Measurements from ENCODE around the gene ZNRF1. TPM values are rescaled to one million over a fixed set of nuclear protein-coding genes. Genes with fewer than 3 reads are reported as not detected.
A peak's percentile ranks its signal among the peaks of the same experiment; 100 is the strongest.

Gene ZNRF1
- total and polyA plus RNA-seq, 2 of the 8 experiments (the other 6 are each of a cell fraction or from before 2014, with no cell fraction given), result 33.5 to 52.9 TPM

GRCh38 chr16:75110637-75111513, 112.1 kb downstream of the ZNRF1 start (continued):
- TF ChIP-seq ATF2 (IDR thresholded peaks at IDR 0.05; ENCODE audit: low read length) (peak; percentile 39; the same call in 1 of the 2 replicates), CTCF (IDR thresholded peaks at IDR 0.05; ENCODE audit: control extremely low read depth in 1 of 3, insufficient read depth in 1 of 3, low read depth in 1 of 3, low read length in 3 of 3) (peak; percentile 81 to 92 (median 92)), JUND (IDR thresholded peaks at IDR 0.05; ENCODE audit: low read length) (peak; percentile 16; the same call in 1 of the 2 replicates), NANOG (IDR thresholded peaks at IDR 0.05; ENCODE audit: insufficient read depth, low read depth, low read length, poor library complexity, severe bottlenecking) (no peak), CBX5 (IDR thresholded peaks at IDR 0.05; ENCODE audit: low read depth, low read length) (no peak), RAD21 (IDR thresholded peaks at IDR 0.05 in 1 of 2, conservative IDR thresholded peaks at IDR 0.05 in 1 of 2; ENCODE audit: low read depth in 2 of 2, low read length in 2 of 2) (peak; percentile 88 to 95), MAFK (IDR thresholded peaks at IDR 0.05; ENCODE audit: low read depth, low read length) (no peak), EP300 (IDR thresholded peaks at IDR 0.05; ENCODE audit: borderline replicate concordance in 1 of 2, low read depth in 2 of 2, low read length in 2 of 2) (no peak), BRCA1 (IDR thresholded peaks at IDR 0.05; ENCODE audit: low read depth, low read length) (no peak), TCF12 (IDR thresholded peaks at IDR 0.05; ENCODE audit: low read depth, low read length) (0 out of 2 replicates have a peak, but pooled peaks have one; percentile 38), CEBPB (IDR thresholded peaks at IDR 0.05; ENCODE audit: low read depth, low read length) (no peak), HDAC2 (IDR thresholded peaks at IDR 0.05; ENCODE audit: borderline replicate concordance in 1 of 2, low read depth in 2 of 2, low read length in 2 of 2) (peak in 1 of 2 experiments; percentile 46; a peak in 1 of 4 replicates), PHF8 (conservative IDR thresholded peaks at IDR 0.05; ENCODE audit: low read depth, low read length) (no peak), SP4 (IDR thresholded peaks at IDR 0.05; ENCODE audit: low read length) (no peak), JUN (IDR thresholded peaks at IDR 0.05; ENCODE audit: low read depth, low read length) (no peak), KDM5A (IDR thresholded peaks at IDR 0.05; ENCODE audit: low read length) (no peak), E2F6 (IDR thresholded peaks at IDR 0.05) (0 out of 2 replicates have a peak, but pooled peaks have one; percentile 30)

All from H1 (cell line).